WTC11 (cell line): ENCODE measurements around the gene HAPLN3. TPM values are rescaled to one million over a fixed set of nuclear protein-coding genes. Genes with fewer than 3 reads are reported as not detected.

Experiments used
- ATAC-seq: fragments of 200-7000 bp; cut with Tn5 transposase; 2 replicates; pipeline ENCODE4 v1.10.0; 2021; ENCODE audit warnings: mild to moderate bottlenecking, moderate library complexity
- CTCF ChIA-PET: fragments of 300-600 bp; sonication (Branson Sonifier 250); formaldehyde crosslinking; loops from one replicate; lab custom pipeline; 2021; ENCODE audit warnings: antibody characterized with exemption; lab: Charles Lee
- POLR2A ChIA-PET: fragments of 350-600 bp; sonication (Branson Sonifier 250); formaldehyde crosslinking; loops from one replicate; lab custom pipeline; 2021; ENCODE audit warnings: antibody characterized with exemption; lab: Charles Lee
- DNase-seq: peaks from one replicate; pipeline ENCODE4 v3.0.0; 2021; ENCODE audit warnings: low spot score
- H3K27ac Mint-ChIP-seq: 2 replicates; pipeline ENCODE4 v1.8.0; 2021; ENCODE audit warnings: mixed read lengths
- H3K27me3 Mint-ChIP-seq: 2 replicates; pipeline ENCODE4 v1.8.0; 2021; ENCODE audit warnings: low read depth, mild to moderate bottlenecking, moderate library complexity, mixed read lengths
- H3K36me3 Mint-ChIP-seq: 2 replicates; pipeline ENCODE4 v1.8.0; 2021; ENCODE audit warnings: mixed read lengths
- H3K4me1 Mint-ChIP-seq: 2 replicates; pipeline ENCODE4 v1.8.0; 2022; ENCODE audit warnings: mixed read lengths
- H3K4me3 Mint-ChIP-seq: 2 replicates; pipeline ENCODE4 v1.8.0; 2021; ENCODE audit warnings: mild to moderate bottlenecking, moderate library complexity, mixed read lengths
- H3K9me3 Mint-ChIP-seq: 2 replicates; pipeline ENCODE4 v1.8.0; 2021; ENCODE audit warnings: mixed read lengths
- ATF2 ChIP-seq: sonication (generic); formaldehyde crosslinking; IDR thresholded peaks from 2 replicates; pipeline ENCODE4 v1.8.1; 2022; ENCODE audit warnings: low read depth, missing genetic modification reagents, borderline replicate concordance
- ATF6 ChIP-seq: sonication (generic); formaldehyde crosslinking; IDR thresholded peaks from 2 replicates; pipeline ENCODE4 v1.8.1; 2023; ENCODE audit warnings: mild to moderate bottlenecking, missing genetic modification reagents
- ELF4 ChIP-seq: sonication (generic); formaldehyde crosslinking; IDR thresholded peaks from 2 replicates; pipeline ENCODE4 v1.8.1; 2022; ENCODE audit warnings: low read depth, mild to moderate bottlenecking, moderate library complexity, missing genetic modification reagents
- EMX1 ChIP-seq: fragments of 250-450 bp; sonication (Bioruptor Pico); IDR thresholded peaks from 2 replicates; pipeline ENCODE4 v1.8.0; 2021; ENCODE audit warnings: mild to moderate bottlenecking
- ERG ChIP-seq: fragments of 250-450 bp; sonication (Bioruptor Pico); IDR thresholded peaks from 2 replicates; pipeline ENCODE4 v1.8.0; 2021; ENCODE audit warnings: mild to moderate bottlenecking
- FOXJ3 ChIP-seq: sonication (generic); formaldehyde crosslinking; IDR thresholded peaks from 2 replicates; pipeline ENCODE4 v1.9.0; 2021; ENCODE audit warnings: missing genetic modification reagents, mild to moderate bottlenecking, borderline replicate concordance
- GTF2I ChIP-seq: fragments of 250-450 bp; sonication (Bioruptor Pico); conservative IDR thresholded peaks from 2 replicates; pipeline ENCODE4 v1.4.0; 2021; ENCODE audit warnings: mild to moderate bottlenecking
- IRF1 ChIP-seq: sonication (generic); formaldehyde crosslinking; IDR thresholded peaks from 2 replicates; pipeline ENCODE4 v1.8.0; 2023; ENCODE audit warnings: missing genetic modification reagents
- MLX ChIP-seq: sonication (generic); formaldehyde crosslinking; IDR thresholded peaks from 2 replicates; pipeline ENCODE4 v1.8.1; 2023; ENCODE audit warnings: mild to moderate bottlenecking, missing genetic modification reagents, moderate library complexity
- PREB ChIP-seq: sonication (generic); formaldehyde crosslinking; IDR thresholded peaks from 2 replicates; pipeline ENCODE4 v1.8.1; 2022; ENCODE audit warnings: mild to moderate bottlenecking, missing genetic modification reagents, moderate library complexity, borderline replicate concordance
- TP53 ChIP-seq: sonication (generic); formaldehyde crosslinking; IDR thresholded peaks from 2 replicates; pipeline ENCODE4 v1.8.1; 2023; ENCODE audit warnings: mild to moderate bottlenecking, missing genetic modification reagents
- ZNF121 ChIP-seq: sonication (generic); formaldehyde crosslinking; IDR thresholded peaks from 2 replicates; pipeline ENCODE4 v1.8.0; 2023; ENCODE audit warnings: missing genetic modification reagents
- ZNF138 ChIP-seq: sonication (generic); formaldehyde crosslinking; conservative IDR thresholded peaks from 2 replicates; pipeline ENCODE4 v1.8.1; 2022; ENCODE audit warnings: mild to moderate bottlenecking, moderate library complexity, missing genetic modification reagents
- total RNA-seq: library from RNA; stranded (reverse); gene quantifications from 3 replicates; pipeline ENCODE4 v1.2.3, GENCODE V29; 2021
- TF ChIP-seq, protein P1 (sequence below): fragments of 250-450 bp; sonication (Bioruptor Pico); conservative IDR thresholded peaks from 2 replicates; pipeline ENCODE4 v1.9.0; 2021; ENCODE audit warnings: mild to moderate bottlenecking
- TF ChIP-seq, protein P2 (sequence below): fragments of 250-450 bp; sonication (Bioruptor Pico); IDR thresholded peaks from 2 replicates; pipeline ENCODE4 v1.9.0; 2021; ENCODE audit warnings: moderate library complexity, mild to moderate bottlenecking, inconsistent platforms, borderline replicate concordance
- TF ChIP-seq, protein P3 (sequence below): sonication (generic); formaldehyde crosslinking; IDR thresholded peaks from 2 replicates; pipeline ENCODE4 v1.8.0; 2023; ENCODE audit warnings: missing genetic modification reagents, mild to moderate bottlenecking, borderline replicate concordance
- TF ChIP-seq, protein P4 (sequence below): sonication (generic); formaldehyde crosslinking; IDR thresholded peaks from 2 replicates; pipeline ENCODE4 v1.8.0; 2022; ENCODE audit warnings: mild to moderate bottlenecking, missing genetic modification reagents

The HAPLN3 gene
- total RNA-seq, 1 experiment from 2014 or later = 50.6 TPM

GRCh38 chr15:88842156-88842555 lies 53.2 kb downstream of the HAPLN3 start (continued):
- TF ChIP-seq ERG (CRISPR knock-in tag) (no peak), ZNF121 (CRISPR knock-in tag) (no peak), MLX (CRISPR knock-in tag) (no peak)

- no peak for DNase-seq
- Mint-ChIP-seq H3K4me1 (no peaks in the 10 kb centered on the region), H3K9me3 (no peaks in the 10 kb centered on the region), H3K27me3 (no peaks in the 10 kb centered on the region), H3K27ac (no peak overlapping the region), H3K4me3 (no peak overlapping the region), H3K36me3 (no peaks in the 10 kb centered on the region)
- ATAC-seq = no peak
- ChIA-PET POLR2A (no interaction called here), CTCF (interaction anchor here (1.0 to 1.4 kb wide), 3 partner anchors 37 to 336 kb away, joined by 4 to 5 read pairs (median 4); no protein-coding TSS in a partner anchor)
- no peak for TF ChIP-seq ZNF138 (CRISPR knock-in tag)
- TF ChIP-seq, protein P1, sequence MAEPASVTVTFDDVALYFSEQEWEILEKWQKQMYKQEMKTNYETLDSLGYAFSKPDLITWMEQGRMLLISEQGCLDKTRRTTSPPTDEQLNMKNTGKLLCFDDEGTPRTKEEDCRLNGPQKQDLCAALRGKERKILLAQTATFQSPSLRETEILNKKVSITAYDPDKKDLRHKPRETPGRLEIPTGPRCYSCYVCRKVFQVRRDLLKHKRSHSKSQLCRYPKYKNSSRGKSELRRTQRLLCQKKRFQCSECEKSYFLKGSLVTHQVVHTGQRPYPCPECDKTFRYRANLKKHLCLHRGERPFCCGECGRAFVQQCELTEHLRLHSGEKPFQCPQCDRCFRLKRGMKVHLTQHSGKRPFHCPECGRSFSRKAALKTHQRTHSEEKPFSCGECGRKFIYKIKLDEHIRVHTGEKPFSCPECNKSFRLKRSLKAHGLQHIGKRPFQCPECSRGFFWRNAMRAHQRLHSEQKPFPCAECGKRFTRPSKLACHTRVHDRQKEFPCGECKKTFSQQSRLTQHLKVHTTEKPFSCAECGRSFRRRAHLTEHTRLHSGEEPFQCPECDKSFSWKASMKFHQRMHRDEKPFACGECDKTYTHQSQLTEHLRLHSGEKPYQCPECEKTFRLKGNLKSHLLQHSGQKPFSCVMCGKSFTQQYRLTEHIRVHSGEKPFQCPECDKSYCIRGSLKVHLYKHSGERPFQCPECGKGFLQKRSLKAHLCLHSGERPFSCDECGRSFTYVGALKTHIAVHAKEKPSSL (CRISPR knock-in tag) = no peak
- TF ChIP-seq PREB (CRISPR knock-in tag) = no peak
- no peak for TF ChIP-seq ELF4 (CRISPR knock-in tag)
- TF ChIP-seq ATF6 (CRISPR knock-in tag) = no peak
- TF ChIP-seq ATF2 (CRISPR knock-in tag) = no peak
- TF ChIP-seq TP53 = no peak
- TF ChIP-seq IRF1 = no peak
Observed at GRCh38 chr15:88841236-88841635, 54.1 kb downstream of the HAPLN3 start.

DNA sequence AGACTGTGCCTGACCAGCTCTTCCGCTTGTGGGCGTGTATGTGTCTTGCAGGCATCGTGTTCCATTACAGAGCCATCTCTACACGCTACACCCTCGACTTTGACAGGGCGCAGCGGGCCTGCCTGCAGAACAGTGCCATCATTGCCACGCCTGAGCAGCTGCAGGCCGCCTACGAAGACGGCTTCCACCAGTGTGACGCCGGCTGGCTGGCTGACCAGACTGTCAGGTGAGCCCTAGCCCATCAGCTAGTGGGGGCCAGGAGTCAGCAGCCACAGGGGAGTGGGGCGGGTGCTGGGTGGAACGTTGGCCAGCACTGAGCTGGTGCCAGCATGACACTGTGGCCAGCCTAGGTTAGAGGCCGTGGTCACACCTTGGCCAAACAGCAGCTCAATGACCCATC lies 55.4 kb downstream of the HAPLN3 start:
- Mint-ChIP-seq H3K4me1 (no peaks in the 10 kb centered on the region), H3K9me3 (no peaks in the 10 kb centered on the region), H3K4me3 (no peak overlapping the region), H3K27me3 (no peaks in the 10 kb centered on the region), H3K27ac (no peak overlapping the region), H3K36me3 (no peaks in the 10 kb centered on the region)
- TF ChIP-seq FOXJ3 (CRISPR knock-in tag) = no peak
- TF ChIP-seq, protein P2, sequence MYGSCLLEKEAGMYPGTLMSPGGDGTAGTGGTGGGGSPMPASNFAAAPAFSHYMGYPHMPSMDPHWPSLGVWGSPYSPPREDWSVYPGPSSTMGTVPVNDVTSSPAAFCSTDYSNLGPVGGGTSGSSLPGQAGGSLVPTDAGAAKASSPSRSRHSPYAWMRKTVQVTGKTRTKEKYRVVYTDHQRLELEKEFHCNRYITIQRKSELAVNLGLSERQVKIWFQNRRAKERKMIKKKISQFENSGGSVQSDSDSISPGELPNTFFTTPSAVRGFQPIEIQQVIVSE (CRISPR knock-in tag) = no peak
- no peak for TF ChIP-seq EMX1 (CRISPR knock-in tag)
- TF ChIP-seq GTF2I (CRISPR knock-in tag) = no peak
- TF ChIP-seq, protein P3, sequence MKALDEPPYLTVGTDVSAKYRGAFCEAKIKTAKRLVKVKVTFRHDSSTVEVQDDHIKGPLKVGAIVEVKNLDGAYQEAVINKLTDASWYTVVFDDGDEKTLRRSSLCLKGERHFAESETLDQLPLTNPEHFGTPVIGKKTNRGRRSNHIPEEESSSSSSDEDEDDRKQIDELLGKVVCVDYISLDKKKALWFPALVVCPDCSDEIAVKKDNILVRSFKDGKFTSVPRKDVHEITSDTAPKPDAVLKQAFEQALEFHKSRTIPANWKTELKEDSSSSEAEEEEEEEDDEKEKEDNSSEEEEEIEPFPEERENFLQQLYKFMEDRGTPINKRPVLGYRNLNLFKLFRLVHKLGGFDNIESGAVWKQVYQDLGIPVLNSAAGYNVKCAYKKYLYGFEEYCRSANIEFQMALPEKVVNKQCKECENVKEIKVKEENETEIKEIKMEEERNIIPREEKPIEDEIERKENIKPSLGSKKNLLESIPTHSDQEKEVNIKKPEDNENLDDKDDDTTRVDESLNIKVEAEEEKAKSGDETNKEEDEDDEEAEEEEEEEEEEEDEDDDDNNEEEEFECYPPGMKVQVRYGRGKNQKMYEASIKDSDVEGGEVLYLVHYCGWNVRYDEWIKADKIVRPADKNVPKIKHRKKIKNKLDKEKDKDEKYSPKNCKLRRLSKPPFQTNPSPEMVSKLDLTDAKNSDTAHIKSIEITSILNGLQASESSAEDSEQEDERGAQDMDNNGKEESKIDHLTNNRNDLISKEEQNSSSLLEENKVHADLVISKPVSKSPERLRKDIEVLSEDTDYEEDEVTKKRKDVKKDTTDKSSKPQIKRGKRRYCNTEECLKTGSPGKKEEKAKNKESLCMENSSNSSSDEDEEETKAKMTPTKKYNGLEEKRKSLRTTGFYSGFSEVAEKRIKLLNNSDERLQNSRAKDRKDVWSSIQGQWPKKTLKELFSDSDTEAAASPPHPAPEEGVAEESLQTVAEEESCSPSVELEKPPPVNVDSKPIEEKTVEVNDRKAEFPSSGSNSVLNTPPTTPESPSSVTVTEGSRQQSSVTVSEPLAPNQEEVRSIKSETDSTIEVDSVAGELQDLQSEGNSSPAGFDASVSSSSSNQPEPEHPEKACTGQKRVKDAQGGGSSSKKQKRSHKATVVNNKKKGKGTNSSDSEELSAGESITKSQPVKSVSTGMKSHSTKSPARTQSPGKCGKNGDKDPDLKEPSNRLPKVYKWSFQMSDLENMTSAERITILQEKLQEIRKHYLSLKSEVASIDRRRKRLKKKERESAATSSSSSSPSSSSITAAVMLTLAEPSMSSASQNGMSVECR = no peak
- TF ChIP-seq, protein P4, sequence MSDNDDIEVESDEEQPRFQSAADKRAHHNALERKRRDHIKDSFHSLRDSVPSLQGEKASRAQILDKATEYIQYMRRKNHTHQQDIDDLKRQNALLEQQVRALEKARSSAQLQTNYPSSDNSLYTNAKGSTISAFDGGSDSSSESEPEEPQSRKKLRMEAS (CRISPR knock-in tag) = no peak
- ATAC-seq (no peak), DNase-seq (no peak)
- POLR2A ChIA-PET = no interaction called here
- CTCF ChIA-PET = no interaction called here
